ENCODE measurements around the gene FPR2. TPM values are rescaled to one million over a fixed set of nuclear protein-coding genes. Genes with fewer than 3 reads are reported as not detected.

FPR2 gene
- total RNA-seq, 2 donors from 2014 or later: not detected

GRCh38 chr19:51815043-51815442 lies 54.1 kb downstream of the FPR2 start:
- no peak overlapping the region for H3K27ac Mint-ChIP-seq
- no peaks in the 10 kb centered on the region for H3K36me3 Mint-ChIP-seq (ENCODE audit: low read depth)
- H3K9me3 Mint-ChIP-seq: peaks cover 15% of the 10 kb centered on the region
- H3K4me3 Mint-ChIP-seq: no peak overlapping the region
- ATAC-seq (replicated peaks): no peak
- H3K27me3 Mint-ChIP-seq: no peaks in the 10 kb centered on the region
- no peaks in the 10 kb centered on the region for H3K4me1 Mint-ChIP-seq

- H3K4me3 Mint-ChIP-seq: no peak overlapping the region
These were observed 55.7 kb downstream of the FPR2 start for GRCh38 chr19:51816711-51817110.

GRCh38 chr19:51820011-51820410 lies 59.0 kb downstream of the FPR2 start:
- no peak overlapping the region for H3K4me3 Mint-ChIP-seq
- H3K4me1 Mint-ChIP-seq: no peaks in the 10 kb centered on the region
- H3K9me3 Mint-ChIP-seq: peaks cover 25% of the 10 kb centered on the region
- H3K27ac Mint-ChIP-seq: no peak overlapping the region
- no peak for ATAC-seq (replicated peaks)
- H3K27me3 Mint-ChIP-seq: no peaks in the 10 kb centered on the region
- H3K36me3 Mint-ChIP-seq (ENCODE audit: low read depth): no peaks in the 10 kb centered on the region

More at GRCh38 chr19:51816711-51817110, 55.7 kb downstream of the FPR2 start:
- Mint-ChIP-seq H3K4me1 (no peaks in the 10 kb centered on the region), H3K36me3 (ENCODE audit: low read depth) (no peaks in the 10 kb centered on the region), H3K27ac (no peak overlapping the region), H3K27me3 (no peaks in the 10 kb centered on the region), H3K9me3 (peaks cover 16% of the 10 kb centered on the region)
- no peak for ATAC-seq (replicated peaks)

Other genes with a start within 250 kb of the FPR2 start
- not detected for gene SIGLEC6, start 229.5 kb upstream of the FPR2 start, total RNA-seq
- gene ZNF175, start 189.9 kb upstream of the FPR2 start, total RNA-seq: 10 to 100 TPM in 1 of 2 donors, 1 to 10 TPM in 1; 8.0 to 16.9 TPM
- not detected for gene SIGLEC5, start 130.8 kb upstream of the FPR2 start, total RNA-seq
- gene SIGLEC14, start 114.4 kb upstream of the FPR2 start, total RNA-seq: not detected
- 10 to 100 TPM in 1 of 2 donors, 1 to 10 TPM in 1; 3.2 to 18.3 TPM for gene SPACA6, start 67.8 kb upstream of the FPR2 start, total RNA-seq
- gene HAS1, start 37.2 kb upstream of the FPR2 start, total RNA-seq: not detected
- gene FPR1, start 9.3 kb upstream of the FPR2 start, total RNA-seq: not detected
- not detected for gene FPR3, start 34.0 kb downstream of the FPR2 start, total RNA-seq
- gene ZNF577, start 126.8 kb downstream of the FPR2 start, total RNA-seq: 1 to 10 TPM; 5.2 to 5.7 TPM
- 1 to 10 TPM; 4.4 to 6.9 TPM for gene ZNF649, start 143.8 kb downstream of the FPR2 start, total RNA-seq
- gene ZNF613, start 166.3 kb downstream of the FPR2 start, total RNA-seq: 1 to 10 TPM; 3.5 to 4.3 TPM
- gene ZNF350, start 225.7 kb downstream of the FPR2 start, total RNA-seq: 10 to 100 TPM in 1 of 2 donors, 1 to 10 TPM in 1; 6.2 to 12.8 TPM
- gene ZNF615, start 247.0 kb downstream of the FPR2 start, total RNA-seq: 10 to 100 TPM in 1 of 2 donors, 1 to 10 TPM in 1; 5.9 to 15.2 TPM

Measured in activated T-helper 17 cell treated with anti-CD3 and anti-CD28 coated beads, Interleukin-2, amount 50 U/mL, for 72 hours (primary cell).